22Rv1 (cell line): ENCODE measurements around the gene OR51F2.

ENCODE experiments used
- H3K27ac ChIP-seq: fragments of 450-650 bp; 2 replicates; pipeline ENCODE4 v1.5.1; 2017
- ZFX ChIP-seq: fragments of 450-650 bp; IDR thresholded peaks from 2 replicates; pipeline ENCODE4 v1.6.1; 2017; ENCODE audit warnings: antibody characterized with exemption, borderline replicate concordance
- TF ChIP-seq, protein P1 (sequence below): fragments of 450-650 bp; IDR thresholded peaks from 2 replicates; pipeline ENCODE4 v1.5.1; 2017; ENCODE audit warnings: mild to moderate bottlenecking

The OR51F2 gene

DNA sequence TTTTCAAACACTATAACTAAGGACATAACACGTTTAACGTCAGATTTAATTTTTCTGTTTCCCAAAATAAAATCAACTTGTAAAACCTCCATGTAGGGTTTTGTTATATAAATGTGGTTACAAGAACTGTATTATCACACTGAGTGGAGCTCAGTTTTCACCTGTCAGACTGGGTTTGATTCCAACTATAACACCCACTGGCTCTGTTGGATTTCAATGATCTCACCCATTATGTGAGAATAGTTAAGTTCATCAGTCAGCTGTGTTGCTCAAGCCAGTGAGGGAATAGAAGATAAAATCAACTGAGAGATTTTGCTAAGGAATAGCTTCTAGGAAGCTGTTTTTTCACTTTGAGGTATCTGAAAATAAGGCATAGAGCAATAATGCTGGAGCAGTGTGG is 11.9 kb upstream of the OR51F2 start:
- TF ChIP-seq, protein P1, sequence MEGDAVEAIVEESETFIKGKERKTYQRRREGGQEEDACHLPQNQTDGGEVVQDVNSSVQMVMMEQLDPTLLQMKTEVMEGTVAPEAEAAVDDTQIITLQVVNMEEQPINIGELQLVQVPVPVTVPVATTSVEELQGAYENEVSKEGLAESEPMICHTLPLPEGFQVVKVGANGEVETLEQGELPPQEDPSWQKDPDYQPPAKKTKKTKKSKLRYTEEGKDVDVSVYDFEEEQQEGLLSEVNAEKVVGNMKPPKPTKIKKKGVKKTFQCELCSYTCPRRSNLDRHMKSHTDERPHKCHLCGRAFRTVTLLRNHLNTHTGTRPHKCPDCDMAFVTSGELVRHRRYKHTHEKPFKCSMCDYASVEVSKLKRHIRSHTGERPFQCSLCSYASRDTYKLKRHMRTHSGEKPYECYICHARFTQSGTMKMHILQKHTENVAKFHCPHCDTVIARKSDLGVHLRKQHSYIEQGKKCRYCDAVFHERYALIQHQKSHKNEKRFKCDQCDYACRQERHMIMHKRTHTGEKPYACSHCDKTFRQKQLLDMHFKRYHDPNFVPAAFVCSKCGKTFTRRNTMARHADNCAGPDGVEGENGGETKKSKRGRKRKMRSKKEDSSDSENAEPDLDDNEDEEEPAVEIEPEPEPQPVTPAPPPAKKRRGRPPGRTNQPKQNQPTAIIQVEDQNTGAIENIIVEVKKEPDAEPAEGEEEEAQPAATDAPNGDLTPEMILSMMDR = no peak
- TF ChIP-seq ZFX = no peak
- H3K27ac ChIP-seq = no peak overlapping the region

DNA sequence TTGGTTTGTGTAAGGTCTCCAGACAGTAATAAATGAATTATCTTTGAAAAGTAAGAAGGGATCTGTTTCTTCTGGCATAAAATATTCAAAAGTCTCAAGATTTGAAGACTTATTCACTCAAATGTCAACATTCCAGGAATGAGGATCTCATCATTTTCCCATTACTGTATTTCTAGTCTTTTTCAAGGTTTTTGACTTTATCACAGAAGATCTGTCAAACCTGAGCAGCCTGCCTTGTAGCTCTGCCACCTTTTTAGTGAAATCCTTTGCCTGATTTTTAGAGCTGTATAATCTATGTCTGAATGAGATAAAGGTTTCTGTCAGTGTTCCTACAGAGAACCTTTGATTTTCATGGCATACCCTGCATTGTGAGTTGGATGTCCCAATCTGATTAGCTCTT is 4.0 kb downstream of the OR51F2 start:
- TF ChIP-seq, protein P1 = no peak
- no peak for TF ChIP-seq ZFX
- H3K27ac ChIP-seq = no peak overlapping the region

- H3K27ac ChIP-seq = no peak overlapping the region
- TF ChIP-seq, protein P1 = peak; percentile 21; the same call in 1 of the 2 replicates
- no peak for TF ChIP-seq ZFX
These were observed 5.3 kb downstream of the OR51F2 start for GRCh38 chr11:4826425-4826824.

GRCh38 chr11:4830346-4830745 is 9.2 kb downstream of the OR51F2 start:
- no peak overlapping the region for H3K27ac ChIP-seq
- no peak for TF ChIP-seq ZFX
- TF ChIP-seq, protein P1 = no peak

- H3K27ac ChIP-seq = no peak overlapping the region
These were observed 9.8 kb downstream of the OR51F2 start for GRCh38 chr11:4830909-4831308.

GRCh38 chr11:4839851-4840549 is 18.9 kb downstream of the OR51F2 start:
- no peak overlapping the region for H3K27ac ChIP-seq
- TF ChIP-seq ZFX = no peak
- TF ChIP-seq, protein P1 = no peak

More at GRCh38 chr11:4830909-4831308, 9.8 kb downstream of the OR51F2 start:
- no peak for TF ChIP-seq ZFX
- TF ChIP-seq, protein P1 = no peak

DNA sequence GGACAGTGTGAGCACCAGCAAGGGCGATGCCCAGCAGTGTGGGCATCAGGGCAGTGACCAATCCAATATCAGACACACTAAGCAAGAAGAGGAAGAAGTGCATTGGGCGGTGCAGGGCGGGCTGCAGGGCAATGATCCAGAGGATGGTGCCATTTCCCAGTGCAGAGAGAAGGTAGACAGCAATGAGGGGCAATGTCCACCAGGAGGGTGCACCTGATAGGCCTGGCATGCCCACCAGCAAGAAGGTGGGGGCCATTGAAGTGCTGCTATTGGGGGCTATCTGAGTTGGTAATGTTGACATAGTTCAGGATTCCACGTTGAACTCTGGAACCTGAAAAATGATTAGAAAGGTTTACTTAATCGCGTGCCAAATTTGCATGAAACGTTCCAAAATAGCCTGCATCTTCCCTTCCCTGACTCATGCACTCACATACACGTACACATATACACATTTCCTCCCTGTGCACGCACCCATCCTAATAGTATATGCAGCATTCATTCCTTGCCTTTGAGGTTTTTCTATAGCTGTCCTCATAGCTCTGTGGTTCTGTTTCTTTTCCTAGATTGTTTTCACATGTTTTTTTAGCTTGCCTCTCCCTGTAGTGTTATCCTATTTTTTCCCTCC is 27.9 kb downstream of the OR51F2 start, which contains the start of gene OR51S1:
Gene OR51S1 (minus strand): TSS at position 301 of the 625 bp plus-strand sequence. CDS start 0 bp downstream, at position 301.
- TF ChIP-seq, protein P1 = no peak
- no peak for TF ChIP-seq ZFX
- no peak within 1 kb of the TSS for H3K27ac ChIP-seq
